ENCODE results near the gene NEDD9.

NEDD9 gene

DNA sequence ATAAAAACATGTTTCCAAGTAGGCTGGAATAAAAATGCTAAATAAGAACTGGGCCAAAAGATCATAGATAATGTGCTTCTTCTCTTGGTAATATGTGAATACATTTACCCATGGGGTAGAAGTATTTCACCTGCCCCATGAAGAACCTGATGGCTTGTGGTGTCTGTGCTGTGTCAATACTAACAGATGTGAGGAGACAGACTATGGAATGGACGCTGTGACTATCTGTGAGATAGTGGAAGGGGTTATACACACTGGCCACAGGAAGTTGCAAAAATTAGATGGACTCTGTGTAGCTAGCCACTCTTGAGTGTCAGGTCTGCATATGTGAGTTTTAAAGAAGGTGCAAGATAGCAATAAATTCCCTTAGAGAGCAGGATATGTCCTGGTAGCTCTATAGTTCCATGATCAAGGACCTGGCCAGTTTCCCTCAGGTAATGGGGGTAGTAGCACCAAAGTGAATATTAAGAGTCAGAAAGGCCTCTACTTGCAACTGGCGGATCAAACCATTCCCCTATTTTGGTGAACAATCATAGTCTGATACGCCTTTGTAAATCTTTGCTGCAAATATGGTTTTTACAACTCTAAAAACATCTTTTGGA, 48.6 kb downstream of the NEDD9 start:
- ChIA-PET CTCF (interaction anchor here (0.8 to 5.4 kb wide), 5 partner anchors 9 to 312 kb away, joined by 3 to 39 read pairs (median 3); no protein-coding TSS in a partner anchor), POLR2A (no interaction called here)
- DNase-seq (ENCODE audit: low read depth, low spot score) = no peak
- no peak overlapping the region for H3K4me3 ChIP-seq (ENCODE audit: low read depth, low read length)
- TF ChIP-seq, protein P1, sequence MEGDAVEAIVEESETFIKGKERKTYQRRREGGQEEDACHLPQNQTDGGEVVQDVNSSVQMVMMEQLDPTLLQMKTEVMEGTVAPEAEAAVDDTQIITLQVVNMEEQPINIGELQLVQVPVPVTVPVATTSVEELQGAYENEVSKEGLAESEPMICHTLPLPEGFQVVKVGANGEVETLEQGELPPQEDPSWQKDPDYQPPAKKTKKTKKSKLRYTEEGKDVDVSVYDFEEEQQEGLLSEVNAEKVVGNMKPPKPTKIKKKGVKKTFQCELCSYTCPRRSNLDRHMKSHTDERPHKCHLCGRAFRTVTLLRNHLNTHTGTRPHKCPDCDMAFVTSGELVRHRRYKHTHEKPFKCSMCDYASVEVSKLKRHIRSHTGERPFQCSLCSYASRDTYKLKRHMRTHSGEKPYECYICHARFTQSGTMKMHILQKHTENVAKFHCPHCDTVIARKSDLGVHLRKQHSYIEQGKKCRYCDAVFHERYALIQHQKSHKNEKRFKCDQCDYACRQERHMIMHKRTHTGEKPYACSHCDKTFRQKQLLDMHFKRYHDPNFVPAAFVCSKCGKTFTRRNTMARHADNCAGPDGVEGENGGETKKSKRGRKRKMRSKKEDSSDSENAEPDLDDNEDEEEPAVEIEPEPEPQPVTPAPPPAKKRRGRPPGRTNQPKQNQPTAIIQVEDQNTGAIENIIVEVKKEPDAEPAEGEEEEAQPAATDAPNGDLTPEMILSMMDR (IDR thresholded peaks at IDR 0.05; ENCODE audit: insufficient read depth, low read length, missing control alignments) = no peak

DNA sequence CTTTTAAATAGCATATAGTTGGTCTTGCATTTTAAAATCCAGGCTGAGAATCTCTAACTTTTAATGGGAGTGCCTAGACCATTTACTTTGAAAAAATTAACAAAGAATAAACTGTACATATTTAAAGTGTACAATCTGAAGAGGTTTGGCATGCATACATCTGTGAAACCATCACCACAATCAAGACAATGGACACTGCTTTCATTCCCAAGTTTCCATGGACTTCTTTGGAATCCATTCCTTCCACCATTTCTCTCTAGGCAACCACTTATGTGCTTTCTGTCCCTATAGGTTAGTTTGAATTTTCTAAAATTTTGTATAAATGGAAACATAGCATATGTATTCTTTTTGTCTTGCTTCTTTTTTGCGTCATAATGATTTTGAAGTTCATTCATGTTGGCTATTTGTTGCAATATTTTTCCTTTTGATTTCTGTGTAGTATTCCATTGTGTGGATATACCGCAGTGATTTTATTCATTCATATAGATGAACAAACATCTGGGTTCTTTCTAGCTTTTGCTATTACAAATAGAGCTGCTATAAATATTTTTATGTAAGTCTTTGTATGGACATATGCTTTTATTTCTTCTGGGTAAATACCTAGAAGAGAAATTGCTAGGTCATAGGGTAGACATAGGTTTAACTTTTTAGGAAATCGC, 50.9 kb downstream of the NEDD9 start:
- ChIA-PET CTCF (interaction anchor here (2.1 to 3.7 kb wide), 2 partner anchors 10 to 315 kb away, joined by 20 to 27 read pairs; no protein-coding TSS in a partner anchor), POLR2A (no interaction called here)
- DNase-seq (ENCODE audit: low read depth, low spot score) = no peak
- no peak overlapping the region for H3K4me3 ChIP-seq (ENCODE audit: low read depth, low read length)
- TF ChIP-seq, protein P1 (IDR thresholded peaks at IDR 0.05; ENCODE audit: insufficient read depth, low read length, missing control alignments) = no peak

DNA sequence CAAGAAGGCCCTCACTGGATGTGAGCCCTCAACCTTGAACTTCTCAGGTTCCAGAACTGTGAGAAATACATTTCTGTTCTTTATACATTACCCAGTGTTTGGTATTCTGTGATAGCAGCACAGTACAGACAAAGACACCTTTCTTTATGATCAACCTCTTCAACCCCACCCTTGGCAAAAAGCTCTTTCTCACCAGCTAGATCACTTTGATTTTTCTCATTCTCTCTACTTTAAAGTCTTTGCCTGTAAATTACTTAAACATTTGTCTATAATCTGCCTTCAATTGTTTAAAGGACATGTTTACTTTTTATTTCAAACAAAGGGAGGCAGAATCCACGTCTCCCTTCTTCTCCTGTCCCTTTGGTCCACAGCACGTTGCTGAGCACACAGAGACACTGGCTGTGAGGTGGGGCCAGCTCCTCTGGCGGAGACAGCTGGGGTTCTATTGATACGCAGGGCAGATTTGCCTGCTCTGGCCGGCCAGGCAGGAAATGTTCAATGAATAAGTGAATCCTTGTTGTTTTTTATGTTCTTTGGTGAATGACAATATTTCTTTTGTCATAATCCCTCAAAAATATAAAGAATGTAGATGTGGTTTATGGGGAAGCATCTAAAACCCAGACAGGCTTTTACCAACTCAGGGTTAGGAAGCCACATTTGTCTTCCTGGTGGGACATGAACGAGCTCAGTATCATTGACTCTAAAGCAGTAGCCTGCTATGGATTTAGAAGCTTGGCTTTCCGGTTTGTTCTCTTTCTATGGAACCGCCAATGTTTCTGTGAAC, 52.9 kb downstream of the NEDD9 start:
- ChIA-PET CTCF (interaction anchor here (1.4 to 3.7 kb wide), 4 partner anchors 8 to 317 kb away, joined by 3 to 27 read pairs (median 12); no protein-coding TSS in a partner anchor), POLR2A (interaction anchor here (0.6 to 0.7 kb wide), 2 partner anchors 34 to 53 kb away, joined by 3 read pairs; partner anchors contain the start of gene NEDD9)
- no peak for DNase-seq (ENCODE audit: low read depth, low spot score)
- H3K4me3 ChIP-seq (ENCODE audit: low read depth, low read length) = no peak overlapping the region
- TF ChIP-seq, protein P1 (IDR thresholded peaks at IDR 0.05; ENCODE audit: insufficient read depth, low read length, missing control alignments) = no peak

DNA sequence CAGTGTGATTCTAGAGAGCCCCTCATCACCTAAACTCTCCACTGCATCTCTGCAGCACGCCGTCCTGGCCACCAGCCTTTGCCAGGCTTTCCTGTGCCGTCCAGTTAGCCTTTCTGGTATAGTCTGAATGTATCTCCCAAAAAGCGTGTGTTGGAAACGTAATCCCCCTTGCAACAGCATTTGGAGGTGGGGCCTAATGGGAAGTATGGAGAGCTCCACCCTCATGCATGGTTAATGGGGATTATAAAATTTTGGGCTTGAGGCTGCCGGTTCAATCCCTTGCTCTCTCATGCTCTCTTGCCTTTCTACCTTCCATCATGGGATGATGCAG, 53.4 kb downstream of the NEDD9 start:
- no peak overlapping the region for H3K4me3 ChIP-seq (ENCODE audit: low read depth, low read length)
- TF ChIP-seq, protein P1 (IDR thresholded peaks at IDR 0.05; ENCODE audit: insufficient read depth, low read length, missing control alignments) = no peak
- DNase-seq (ENCODE audit: low read depth, low spot score) = no peak
- ChIA-PET CTCF (interaction anchor here (1.4 to 3.7 kb wide), 3 partner anchors 14 to 317 kb away, joined by 3 to 27 read pairs (median 5); no protein-coding TSS in a partner anchor), POLR2A (no interaction called here)

DNA sequence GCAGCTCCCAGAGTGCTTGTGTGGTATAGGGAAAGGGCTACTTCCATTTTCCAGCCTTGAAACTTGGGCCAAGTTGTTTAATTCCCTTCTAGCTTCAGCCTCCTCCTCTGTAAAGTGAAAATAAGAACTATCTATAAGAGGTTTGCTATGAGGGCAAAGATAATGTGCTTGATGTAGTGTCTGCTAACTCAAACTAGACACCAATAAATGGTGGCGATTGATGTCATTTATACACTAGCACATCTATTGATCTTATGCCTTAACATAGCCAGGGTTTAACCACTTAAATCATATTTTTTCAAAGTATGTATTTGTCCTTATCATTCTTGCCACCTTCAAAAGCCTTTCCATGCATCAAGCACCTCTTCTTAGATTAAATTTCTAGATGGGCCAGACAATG, 55.2 kb downstream of the NEDD9 start:
- ChIA-PET POLR2A (no interaction called here), CTCF (interaction anchor here (1.7 to 2.1 kb wide), 2 partner anchors 10 to 318 kb away, joined by 6 to 19 read pairs; no protein-coding TSS in a partner anchor)
- TF ChIP-seq, protein P1 (IDR thresholded peaks at IDR 0.05; ENCODE audit: insufficient read depth, low read length, missing control alignments) = no peak
- H3K4me3 ChIP-seq (ENCODE audit: low read depth, low read length) = no peak overlapping the region
- no peak for DNase-seq (ENCODE audit: low read depth, low spot score)

DNA sequence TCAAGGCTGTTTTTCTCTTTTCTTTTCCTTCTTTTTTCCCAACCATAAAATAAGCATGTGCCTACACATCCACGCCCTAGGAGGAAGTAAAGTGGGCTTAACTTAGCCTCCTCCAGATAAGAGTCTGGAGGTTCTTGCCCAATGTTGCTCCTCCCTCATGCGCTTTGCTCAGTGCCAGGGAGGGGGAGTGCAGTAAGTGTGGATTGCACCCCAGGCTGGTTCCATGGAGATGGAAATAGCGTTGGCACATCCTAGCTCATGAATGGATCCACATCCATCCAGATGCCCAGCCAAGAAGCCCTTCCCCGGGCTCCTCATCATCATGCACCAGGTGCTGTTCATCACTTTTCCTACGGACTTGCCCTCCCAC, 58.2 kb downstream of the NEDD9 start:
- TF ChIP-seq, protein P1 (IDR thresholded peaks at IDR 0.05; ENCODE audit: insufficient read depth, low read length, missing control alignments) = no peak
- no peak overlapping the region for H3K4me3 ChIP-seq (ENCODE audit: low read depth, low read length)
- ChIA-PET CTCF (interaction anchor here (0.7 to 9.8 kb wide), 10 partner anchors 9 to 324 kb away, joined by 3 to 115 read pairs (median 4); no protein-coding TSS in a partner anchor), POLR2A (no interaction called here)
- DNase-seq (ENCODE audit: low read depth, low spot score) = no peak

All from AG04449 (cell line).